Neural progenitor cell (in vitro differentiated cells): ENCODE measurements around the gene USP48.

Source experiments
- EZH2 ChIP-seq: fragments of 200-600 bp; sonication (generic); IDR thresholded peaks from 2 replicates; pipeline ENCODE4 v1.6.1; 2017; ENCODE audit warnings: antibody characterized with exemption, mild to moderate bottlenecking, moderate library complexity
- EZH2phosphoT487 ChIP-seq: fragments of 200-600 bp; sonication (generic); IDR thresholded peaks from 2 replicates; pipeline ENCODE4 v1.6.1; 2017; ENCODE audit warnings: antibody characterized with exemption
- TF ChIP-seq, protein P1 (sequence below): fragments of 200-600 bp; sonication (generic); IDR thresholded peaks from 2 replicates; pipeline ENCODE4 v1.5.1; 2017; ENCODE audit warnings: antibody characterized with exemption, mild to moderate bottlenecking

DNA sequence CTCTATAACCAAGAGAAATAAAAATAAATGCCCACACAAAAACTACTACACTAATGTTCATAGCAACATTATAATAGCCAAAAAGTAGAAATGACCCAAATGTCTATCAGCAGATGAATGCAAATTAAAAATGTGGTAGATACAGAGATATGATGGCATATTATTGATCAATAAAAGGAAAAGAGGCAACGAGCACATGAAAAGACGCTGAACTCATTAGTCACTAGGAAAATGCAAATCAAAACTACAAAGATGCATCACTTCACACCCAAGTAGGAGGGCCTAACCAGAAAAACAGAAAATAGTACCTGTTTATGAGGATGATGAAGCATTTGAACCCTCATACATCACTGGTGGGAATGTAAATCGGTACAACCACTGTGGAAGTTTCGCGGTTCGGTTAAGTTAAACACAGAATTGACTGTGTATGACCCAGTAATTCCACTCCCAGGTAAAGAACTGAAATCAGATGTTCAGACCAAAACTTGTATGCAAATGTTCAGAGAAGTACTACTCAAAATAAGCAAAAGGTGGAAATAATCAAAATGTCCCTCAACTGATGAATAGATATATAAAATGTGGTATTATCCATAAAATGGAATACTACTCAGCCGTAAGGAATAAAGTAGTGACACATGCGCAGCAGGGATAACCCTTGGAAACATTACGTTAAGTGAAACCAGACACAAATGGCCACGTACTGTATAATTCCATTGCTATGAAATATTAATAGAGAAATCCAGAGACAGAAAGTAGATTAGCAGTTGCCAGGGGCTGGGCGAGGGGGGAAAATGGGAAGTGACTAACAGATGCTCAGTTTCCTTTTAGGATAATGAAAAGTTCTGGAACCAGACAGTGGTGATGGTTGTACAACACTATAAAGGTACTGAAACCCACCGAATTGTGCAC, 3.1 kb downstream of the USP48 start:
- TF ChIP-seq, protein P1, sequence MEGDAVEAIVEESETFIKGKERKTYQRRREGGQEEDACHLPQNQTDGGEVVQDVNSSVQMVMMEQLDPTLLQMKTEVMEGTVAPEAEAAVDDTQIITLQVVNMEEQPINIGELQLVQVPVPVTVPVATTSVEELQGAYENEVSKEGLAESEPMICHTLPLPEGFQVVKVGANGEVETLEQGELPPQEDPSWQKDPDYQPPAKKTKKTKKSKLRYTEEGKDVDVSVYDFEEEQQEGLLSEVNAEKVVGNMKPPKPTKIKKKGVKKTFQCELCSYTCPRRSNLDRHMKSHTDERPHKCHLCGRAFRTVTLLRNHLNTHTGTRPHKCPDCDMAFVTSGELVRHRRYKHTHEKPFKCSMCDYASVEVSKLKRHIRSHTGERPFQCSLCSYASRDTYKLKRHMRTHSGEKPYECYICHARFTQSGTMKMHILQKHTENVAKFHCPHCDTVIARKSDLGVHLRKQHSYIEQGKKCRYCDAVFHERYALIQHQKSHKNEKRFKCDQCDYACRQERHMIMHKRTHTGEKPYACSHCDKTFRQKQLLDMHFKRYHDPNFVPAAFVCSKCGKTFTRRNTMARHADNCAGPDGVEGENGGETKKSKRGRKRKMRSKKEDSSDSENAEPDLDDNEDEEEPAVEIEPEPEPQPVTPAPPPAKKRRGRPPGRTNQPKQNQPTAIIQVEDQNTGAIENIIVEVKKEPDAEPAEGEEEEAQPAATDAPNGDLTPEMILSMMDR, result no peak
- no peak for TF ChIP-seq EZH2
- TF ChIP-seq EZH2phosphoT487, result no peak
